Measurements from ENCODE around the gene DGKQ.

DGKQ gene

GRCh38 chr4:917992-918391 is 55.4 kb downstream of the DGKQ start:
- Histone ChIP-seq H2AFZ (ENCODE audit: low read depth, low read length) (no peak overlapping the region), H3K4me3 (ENCODE audit: low read length) (no peak overlapping the region), H3K79me2 (ENCODE audit: low read length) (peaks cover 83% of the 10 kb centered on the region), H4K20me1 (ENCODE audit: insufficient read depth, low read length) (peaks cover 65% of the 10 kb centered on the region), H3K4me1 (ENCODE audit: low read length) (peaks cover 25% of the 10 kb centered on the region), H3K36me3 (replicated peaks; ENCODE audit: low read depth, low read length) (peaks cover 19% of the 10 kb centered on the region), H3K27me3 (ENCODE audit: low read depth, low read length) (no peaks in the 10 kb centered on the region), H3K9me3 (ENCODE audit: insufficient read depth, low read length) (0 out of 2 replicates have a peak, but pooled peaks cover 11% of the 10 kb centered on the region), H3K27ac (ENCODE audit: low read length) (no peak overlapping the region), H3K9ac (ENCODE audit: low read length) (no peak overlapping the region), H3K4me2 (ENCODE audit: low read length) (no peak overlapping the region)
- TF ChIP-seq EZH2phosphoT487 (IDR thresholded peaks at IDR 0.05; ENCODE audit: low read depth) (no peak), CTCF (IDR thresholded peaks at IDR 0.05; ENCODE audit: low read depth, low read length) (no peak)

- peaks cover 25% of the 10 kb centered on the region for H3K4me1 ChIP-seq (ENCODE audit: low read length)
- peaks cover 14% of the 10 kb centered on the region for H3K36me3 ChIP-seq (replicated peaks; ENCODE audit: low read depth, low read length)
- H2AFZ ChIP-seq (ENCODE audit: low read depth, low read length) = no peak overlapping the region
- no peak for TF ChIP-seq EZH2phosphoT487 (IDR thresholded peaks at IDR 0.05; ENCODE audit: low read depth)
- TF ChIP-seq CTCF (IDR thresholded peaks at IDR 0.05; ENCODE audit: low read depth, low read length) = no peak
- H3K27ac ChIP-seq (ENCODE audit: low read length) = no peak overlapping the region
- no peaks in the 10 kb centered on the region for H3K27me3 ChIP-seq (ENCODE audit: low read depth, low read length)
- no peak overlapping the region for H3K4me2 ChIP-seq (ENCODE audit: low read length)
- 0 out of 2 replicates have a peak, but pooled peaks cover 11% of the 10 kb centered on the region for H3K9me3 ChIP-seq (ENCODE audit: insufficient read depth, low read length)
- H3K9ac ChIP-seq (ENCODE audit: low read length) = no peak overlapping the region
- peaks cover 65% of the 10 kb centered on the region for H4K20me1 ChIP-seq (ENCODE audit: insufficient read depth, low read length)
- peaks cover 78% of the 10 kb centered on the region for H3K79me2 ChIP-seq (ENCODE audit: low read length)
- no peak overlapping the region for H3K4me3 ChIP-seq (ENCODE audit: low read length)
Measured at GRCh38 chr4:917466-917865, 55.9 kb downstream of the DGKQ start.

GRCh38 chr4:915595-915994 is 57.8 kb downstream of the DGKQ start:
- H4K20me1 ChIP-seq (ENCODE audit: insufficient read depth, low read length) = peaks cover 59% of the 10 kb centered on the region
- no peak overlapping the region for H3K27ac ChIP-seq (ENCODE audit: low read length)
- no peak overlapping the region for H2AFZ ChIP-seq (ENCODE audit: low read depth, low read length)
- H3K4me2 ChIP-seq (ENCODE audit: low read length) = peak overlapping the region; percentile 100
- no peaks in the 10 kb centered on the region for H3K27me3 ChIP-seq (ENCODE audit: low read depth, low read length)
- H3K4me3 ChIP-seq (ENCODE audit: low read length) = peak overlapping the region; percentile 74
- TF ChIP-seq CTCF (IDR thresholded peaks at IDR 0.05; ENCODE audit: low read depth, low read length) = no peak
- TF ChIP-seq EZH2phosphoT487 (IDR thresholded peaks at IDR 0.05; ENCODE audit: low read depth) = no peak
- peaks cover 64% of the 10 kb centered on the region for H3K79me2 ChIP-seq (ENCODE audit: low read length)
- peaks cover 15% of the 10 kb centered on the region for H3K4me1 ChIP-seq (ENCODE audit: low read length)
- H3K9ac ChIP-seq (ENCODE audit: low read length) = no peak overlapping the region
- peaks cover 7% of the 10 kb centered on the region for H3K36me3 ChIP-seq (replicated peaks; ENCODE audit: low read depth, low read length)
- 0 out of 2 replicates have a peak, but pooled peaks cover 4% of the 10 kb centered on the region for H3K9me3 ChIP-seq (ENCODE audit: insufficient read depth, low read length)

GRCh38 chr4:915041-915474 is 58.3 kb downstream of the DGKQ start:
- H3K9ac ChIP-seq (ENCODE audit: low read length) = 0 out of 2 replicates have a peak overlapping the region, but pooled peaks have one; percentile 24
- H3K27me3 ChIP-seq (ENCODE audit: low read depth, low read length) = no peaks in the 10 kb centered on the region
- H3K79me2 ChIP-seq (ENCODE audit: low read length) = peaks cover 61% of the 10 kb centered on the region
- H3K4me3 ChIP-seq (ENCODE audit: low read length) = peak overlapping the region; percentile 74
- TF ChIP-seq EZH2phosphoT487 (IDR thresholded peaks at IDR 0.05; ENCODE audit: low read depth) (no peak), CTCF (IDR thresholded peaks at IDR 0.05; ENCODE audit: low read depth, low read length) (no peak)
- peaks cover 59% of the 10 kb centered on the region for H4K20me1 ChIP-seq (ENCODE audit: insufficient read depth, low read length)
- peaks cover 7% of the 10 kb centered on the region for H3K36me3 ChIP-seq (replicated peaks; ENCODE audit: low read depth, low read length)
- H3K4me1 ChIP-seq (ENCODE audit: low read length) = peaks cover 15% of the 10 kb centered on the region
- no peak overlapping the region for H3K27ac ChIP-seq (ENCODE audit: low read length)
- H2AFZ ChIP-seq (ENCODE audit: low read depth, low read length) = no peak overlapping the region
- peak overlapping the region; percentile 100 for H3K4me2 ChIP-seq (ENCODE audit: low read length)
- 0 out of 2 replicates have a peak, but pooled peaks cover 4% of the 10 kb centered on the region for H3K9me3 ChIP-seq (ENCODE audit: insufficient read depth, low read length)
